HEK293 (cell line): ENCODE data around the gene CLTCL1.

Experiments
- CTCF ChIP-seq: fragments of 450-650 bp; formaldehyde crosslinking; IDR thresholded peaks from 2 replicates; pipeline ENCODE4 v1.5.1; 2016; ENCODE audit warnings: missing biosample characterization, missing genetic modification characterization
- ZBTB17 ChIP-seq: fragments of 450-650 bp; formaldehyde crosslinking; IDR thresholded peaks from 2 replicates; pipeline ENCODE4 v1.5.1; 2016; ENCODE audit warnings: missing biosample characterization, missing genetic modification characterization
- ZEB2 ChIP-seq: fragments of 450-650 bp; formaldehyde crosslinking; IDR thresholded peaks from 2 replicates; pipeline ENCODE4 v1.5.1; 2016; ENCODE audit warnings: missing biosample characterization, missing genetic modification characterization
- ZNF16 ChIP-seq: fragments of 450-650 bp; formaldehyde crosslinking; IDR thresholded peaks from 2 replicates; pipeline ENCODE4 v1.5.1; 2016; ENCODE audit warnings: low read depth, missing biosample characterization, missing genetic modification characterization
- ZNF274 ChIP-seq, 2 experiments: fragments of 200-500 bp in 1 of 2; fragments of 450-650 bp in 1 of 2; sonication (Bioruptor generic) in 1 of 2; formaldehyde crosslinking in 1 of 2; IDR thresholded peaks; 2 replicates each; pipeline versions ENCODE4 v1.5.1 to v1.6.1; 2014 to 2016; ENCODE audit warnings: borderline replicate concordance in 1 of 2, inconsistent platforms in 1 of 2, low read length in 1 of 2, missing biosample characterization in 1 of 2, missing genetic modification characterization in 1 of 2
- ZNF561 ChIP-seq: fragments of 450-650 bp; IDR thresholded peaks from 2 replicates; pipeline ENCODE4 v1.5.1; 2018; ENCODE audit warnings: missing biosample characterization, missing genetic modification characterization, borderline replicate concordance
- ZNF639 ChIP-seq: fragments of 450-650 bp; formaldehyde crosslinking; IDR thresholded peaks from 2 replicates; pipeline ENCODE4 v1.5.1; 2016; ENCODE audit warnings: missing biosample characterization, missing genetic modification characterization
- ZNF704 ChIP-seq: fragments of 450-650 bp; formaldehyde crosslinking; IDR thresholded peaks from 2 replicates; pipeline ENCODE4 v1.5.1; 2016; ENCODE audit warnings: missing biosample characterization, missing genetic modification characterization
- TF ChIP-seq, protein P1 (sequence below): IDR thresholded peaks from 2 replicates; pipeline ENCODE4 v1.6.1; 2011; ENCODE audit warnings: mild to moderate bottlenecking, low read depth, low read length, borderline replicate concordance
- TF ChIP-seq, protein P2 (sequence below): fragments of 450-650 bp; formaldehyde crosslinking; IDR thresholded peaks from 2 replicates; pipeline ENCODE4 v1.5.1; 2017; ENCODE audit warnings: missing biosample characterization, missing genetic modification characterization

DNA sequence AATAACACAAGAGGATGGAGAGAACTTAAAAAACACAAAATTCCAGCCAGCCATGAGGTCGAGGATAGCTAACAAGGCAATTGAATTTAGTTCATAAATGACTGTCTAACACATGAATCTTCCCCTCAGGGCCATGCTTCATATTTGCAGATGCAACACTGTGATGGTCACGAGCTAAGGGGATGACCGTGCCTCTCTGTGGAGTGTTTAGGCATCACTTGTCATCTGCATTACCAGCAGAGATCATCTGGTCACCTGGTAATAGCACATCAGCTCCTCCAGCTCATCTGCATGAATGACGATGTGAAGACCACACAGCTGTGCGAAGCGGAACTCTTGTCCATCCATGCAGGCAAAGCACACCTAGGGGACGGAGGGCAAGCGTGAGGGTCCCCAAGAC lies 92.0 kb downstream of the CLTCL1 start:
- TF ChIP-seq ZNF704 (tag by site-specific recombination): no peak
- no peak for TF ChIP-seq ZNF274 (IDR thresholded peaks at IDR 0.05; ENCODE audit: low read length)
- no peak for TF ChIP-seq ZNF274 (tag by site-specific recombination; IDR thresholded peaks at IDR 0.05; ENCODE audit: borderline replicate concordance)
- TF ChIP-seq CTCF (tag by site-specific recombination): no peak
- no peak for TF ChIP-seq ZNF16
- no peak for TF ChIP-seq ZNF561 (tag by site-specific recombination)
- TF ChIP-seq, protein P1, sequence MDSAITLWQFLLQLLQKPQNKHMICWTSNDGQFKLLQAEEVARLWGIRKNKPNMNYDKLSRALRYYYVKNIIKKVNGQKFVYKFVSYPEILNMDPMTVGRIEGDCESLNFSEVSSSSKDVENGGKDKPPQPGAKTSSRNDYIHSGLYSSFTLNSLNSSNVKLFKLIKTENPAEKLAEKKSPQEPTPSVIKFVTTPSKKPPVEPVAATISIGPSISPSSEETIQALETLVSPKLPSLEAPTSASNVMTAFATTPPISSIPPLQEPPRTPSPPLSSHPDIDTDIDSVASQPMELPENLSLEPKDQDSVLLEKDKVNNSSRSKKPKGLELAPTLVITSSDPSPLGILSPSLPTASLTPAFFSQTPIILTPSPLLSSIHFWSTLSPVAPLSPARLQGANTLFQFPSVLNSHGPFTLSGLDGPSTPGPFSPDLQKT: no peak
- TF ChIP-seq ZBTB17 (tag by site-specific recombination): no peak
- TF ChIP-seq ZEB2 (tag by site-specific recombination): no peak
- no peak for TF ChIP-seq ZNF639 (tag by site-specific recombination)
- TF ChIP-seq, protein P2, sequence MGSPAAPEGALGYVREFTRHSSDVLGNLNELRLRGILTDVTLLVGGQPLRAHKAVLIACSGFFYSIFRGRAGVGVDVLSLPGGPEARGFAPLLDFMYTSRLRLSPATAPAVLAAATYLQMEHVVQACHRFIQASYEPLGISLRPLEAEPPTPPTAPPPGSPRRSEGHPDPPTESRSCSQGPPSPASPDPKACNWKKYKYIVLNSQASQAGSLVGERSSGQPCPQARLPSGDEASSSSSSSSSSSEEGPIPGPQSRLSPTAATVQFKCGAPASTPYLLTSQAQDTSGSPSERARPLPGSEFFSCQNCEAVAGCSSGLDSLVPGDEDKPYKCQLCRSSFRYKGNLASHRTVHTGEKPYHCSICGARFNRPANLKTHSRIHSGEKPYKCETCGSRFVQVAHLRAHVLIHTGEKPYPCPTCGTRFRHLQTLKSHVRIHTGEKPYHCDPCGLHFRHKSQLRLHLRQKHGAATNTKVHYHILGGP (tag by site-specific recombination): no peak
